HG03045 (cell line): ENCODE measurements around the gene HIF1AN.
"Not testable (repeated sequence)": the region's sequence is repeated elsewhere in the genome, so short reads cannot be mapped to it uniquely, and the experiment has no call there.

Source experiments
- ATAC-seq: cut with Tn5 transposase; IDR thresholded peaks from one replicate; pipeline ENCODE4 v1.9.1; 2021; ENCODE audit warnings: mild to moderate bottlenecking, moderate library complexity; ENCODE audit not compliant: unreplicated experiment

The HIF1AN gene

GRCh38 chr10:100565206-100565985 is 29.7 kb downstream of the HIF1AN start:
- ATAC-seq: no peak

- no peak for ATAC-seq
These were observed 30.8 kb downstream of the HIF1AN start for GRCh38 chr10:100566561-100566960.

GRCh38 chr10:100567249-100567648 is 31.5 kb downstream of the HIF1AN start:
- no peak for ATAC-seq

GRCh38 chr10:100567826-100568225 is 32.1 kb downstream of the HIF1AN start:
- no peak for ATAC-seq

GRCh38 chr10:100568912-100569311 is 33.2 kb downstream of the HIF1AN start:
- ATAC-seq: no peak

- no peak for ATAC-seq
These were observed 34.1 kb downstream of the HIF1AN start for GRCh38 chr10:100569687-100570481.

GRCh38 chr10:100570506-100570905 is 34.8 kb downstream of the HIF1AN start:
- ATAC-seq: no peak

GRCh38 chr10:100571084-100571856 is 35.5 kb downstream of the HIF1AN start:
- no peak for ATAC-seq

- not testable (repeated sequence) for ATAC-seq
These were observed 39.4 kb downstream of the HIF1AN start for GRCh38 chr10:100575146-100575545.

- no peak for ATAC-seq
These were observed 40.0 kb downstream of the HIF1AN start for GRCh38 chr10:100575585-100576281.

GRCh38 chr10:100576282-100576635 is 40.5 kb downstream of the HIF1AN start:
- no peak for ATAC-seq

GRCh38 chr10:100579261-100580090 is 43.7 kb downstream of the HIF1AN start:
- no peak for ATAC-seq

GRCh38 chr10:100586959-100587358 is 51.2 kb downstream of the HIF1AN start:
- no peak for ATAC-seq

GRCh38 chr10:100598166-100598565 is 62.4 kb downstream of the HIF1AN start:
- no peak for ATAC-seq

GRCh38 chr10:100600218-100600617 is 64.5 kb downstream of the HIF1AN start:
- no peak for ATAC-seq

- no peak for ATAC-seq
These were observed 71.7 kb downstream of the HIF1AN start for GRCh38 chr10:100607439-100607838.
